Ovary (tissue), 9 donors: ENCODE results near the gene GLCE. TPM values are rescaled to one million over a fixed set of nuclear protein-coding genes. Genes with fewer than 3 reads are reported as not detected.

Experiments
- DNase-seq, 5 donors: peaks; one replicate each; pipeline ENCODE4 v3.0.0-alpha.2; 2019 to 2020
- H3K27ac ChIP-seq, 2 donors: fragments of 200-600 bp; one replicate each; pipeline versions ENCODE4 v1.5.1 to v1.8.0; 2019 to 2022
- H3K27me3 ChIP-seq: fragments of 200-600 bp; one replicate; pipeline ENCODE4 v1.8.0; 2022
- H3K36me3 ChIP-seq: fragments of 200-600 bp; sonication (generic); one replicate; pipeline ENCODE4 v1.5.1; 2019
- H3K4me1 ChIP-seq: one replicate; pipeline ENCODE4 v1.8.1; 2013; ENCODE audit warnings: mild to moderate bottlenecking, moderate library complexity; ENCODE audit not compliant: insufficient read depth
- H3K4me3 ChIP-seq: fragments of 200-600 bp; sonication (generic); one replicate; pipeline ENCODE4 v1.5.1; 2017
- H3K9me3 ChIP-seq, 2 donors: fragments of 200-600 bp in 1 of 2; sonication (generic) in 1 of 2; one replicate each; pipeline versions ENCODE4 v1.5.1 to v1.8.1; 2013 to 2019; ENCODE audit warnings: mild to moderate bottlenecking in 1 of 2, moderate library complexity in 1 of 2
- EP300 ChIP-seq: sonication (generic); formaldehyde crosslinking; IDR thresholded peaks from one replicate; pipeline ENCODE4 v1.6.1; 2017; ENCODE audit warnings: antibody characterized with exemption
- POLR2A ChIP-seq: fragments of 450-650 bp; IDR thresholded peaks from one replicate; pipeline ENCODE4 v1.6.1; 2017; ENCODE audit warnings: antibody characterized with exemption, mild to moderate bottlenecking, moderate library complexity
- WGBS, 3 donors: extraction: QIAGEN DNeasy Blood & Tissue Kit in 1 of 3; methylation state at CpG; one replicate each; pipeline versions ENCODE4 v1.1.5 to v1.1.7; 2013 to 2017; 5-methylcytosine and 5-hydroxymethylcytosine counted together
- intact Hi-C, 4 donors: fragments of 100-400 bp; cut with DNase I; formaldehyde crosslinking; loops; one replicate each; pipeline versions ENCODE4 v1.11.0 to v1.15.1; 2022 to 2023
- polyA plus RNA-seq, 2 donors: library from polyadenylated mRNA; stranded (reverse); fragments of 200-250 nt in 1 of 2; fragments of 350-450 nt in 1 of 2; fragmentation: Illumina TruSeq in 1 of 2; extraction: RNeasy Lipid Tissue Mini Kit (QIAGEN cat#74804) in 1 of 2; gene quantifications; one replicate each; pipeline ENCODE4 v1.2.3, GENCODE V29; 2013 to 2014
- total RNA-seq, 7 donors: library from RNA; depleted of rRNA in 2 of 7; stranded (reverse); fragments of >200 nt in 2 of 7; fragmentation: NEBNext Ultra II Directional in 3 of 7; extraction: Animal tissue kit (Norgen Biotek cat#: 25700) in 3 of 7; gene quantifications; one replicate each; pipeline versions ENCODE4 v1.1.0 to v1.2.4, GENCODE V29; 2016 to 2023
- TF ChIP-seq, protein P1 (sequence below), 3 donors: fragments of 450-650 bp in 2 of 3; fragments of 200-600 bp in 1 of 3; IDR thresholded peaks; one replicate each; pipeline versions ENCODE4 v1.5.1 to v1.8.0; 2016 to 2022; ENCODE audit warnings: antibody characterized with exemption in 3 of 3, mild to moderate bottlenecking in 1 of 3
- donor health status: DM: no; HTN: no; CAD: no; lungs with moderate emphysema.
- donor health status: DM: no; HTN: no; CAD: no.
- donor health status: Bipolar disorder and iron deficiency.
- donor health status: DM: yes; HTN: yes; CAD: no.
- donor health status: DM: no; HTN: no; CAD: no.
- donor health status: DM: yes; HTN: yes; CAD: no.

GLCE gene
- total and polyA plus RNA-seq, 9 donors = 12.2 to 23.2 (median 16.7) TPM

DNA sequence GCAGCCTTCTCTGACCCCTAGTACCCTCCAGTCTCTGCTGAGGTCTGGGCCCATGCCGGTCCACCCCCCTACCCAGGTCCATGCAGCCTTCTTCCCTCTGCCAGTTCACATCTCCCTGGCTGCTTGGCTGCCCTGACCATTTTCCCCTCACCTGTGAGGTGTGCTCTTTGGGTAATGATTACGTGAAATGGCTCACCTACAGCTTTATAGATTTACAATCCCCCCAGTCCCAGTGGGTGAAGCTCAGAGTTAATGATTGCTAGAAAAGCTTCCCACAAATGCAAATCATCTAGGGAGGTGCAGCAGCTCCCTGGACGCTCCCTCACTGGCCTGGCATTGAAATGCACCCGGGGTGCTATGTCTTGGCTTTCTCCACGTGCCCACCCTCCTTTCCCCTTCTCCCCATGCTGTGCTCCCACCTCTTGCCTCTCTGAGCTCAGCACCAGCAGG is 157.0 kb downstream of the GLCE start:
- TF ChIP-seq, protein P1, sequence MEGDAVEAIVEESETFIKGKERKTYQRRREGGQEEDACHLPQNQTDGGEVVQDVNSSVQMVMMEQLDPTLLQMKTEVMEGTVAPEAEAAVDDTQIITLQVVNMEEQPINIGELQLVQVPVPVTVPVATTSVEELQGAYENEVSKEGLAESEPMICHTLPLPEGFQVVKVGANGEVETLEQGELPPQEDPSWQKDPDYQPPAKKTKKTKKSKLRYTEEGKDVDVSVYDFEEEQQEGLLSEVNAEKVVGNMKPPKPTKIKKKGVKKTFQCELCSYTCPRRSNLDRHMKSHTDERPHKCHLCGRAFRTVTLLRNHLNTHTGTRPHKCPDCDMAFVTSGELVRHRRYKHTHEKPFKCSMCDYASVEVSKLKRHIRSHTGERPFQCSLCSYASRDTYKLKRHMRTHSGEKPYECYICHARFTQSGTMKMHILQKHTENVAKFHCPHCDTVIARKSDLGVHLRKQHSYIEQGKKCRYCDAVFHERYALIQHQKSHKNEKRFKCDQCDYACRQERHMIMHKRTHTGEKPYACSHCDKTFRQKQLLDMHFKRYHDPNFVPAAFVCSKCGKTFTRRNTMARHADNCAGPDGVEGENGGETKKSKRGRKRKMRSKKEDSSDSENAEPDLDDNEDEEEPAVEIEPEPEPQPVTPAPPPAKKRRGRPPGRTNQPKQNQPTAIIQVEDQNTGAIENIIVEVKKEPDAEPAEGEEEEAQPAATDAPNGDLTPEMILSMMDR (IDR thresholded peaks at IDR 0.05) = no peak
- TF ChIP-seq EP300 (no peak), POLR2A (no peak)
- intact Hi-C loops = no loop called here
- no peak for DNase-seq
- WGBS, 3 donors = 62 to 76% (median 72%) methylated on average over 5 of the region's 5 CpGs
- Histone ChIP-seq H3K27me3 (no peaks in the 10 kb centered on the region), H3K27ac (no peak overlapping the region), H3K9me3 (no peaks in the 10 kb centered on the region), H3K4me1 (no peaks in the 10 kb centered on the region), H3K36me3 (no peaks in the 10 kb centered on the region), H3K4me3 (no peak overlapping the region)

- Histone ChIP-seq H3K4me3 (no peak overlapping the region), H3K27me3 (no peaks in the 10 kb centered on the region), H3K36me3 (no peaks in the 10 kb centered on the region), H3K9me3 (no peaks in the 10 kb centered on the region), H3K27ac (no peak overlapping the region), H3K4me1 (no peaks in the 10 kb centered on the region)
- WGBS, 3 donors = 90 to 96% (median 95%) methylated on average over 7 of the region's 7 CpGs
- no peak for DNase-seq
- intact Hi-C loops = no loop called here
- TF ChIP-seq POLR2A (no peak), EP300 (no peak)
- TF ChIP-seq, protein P1 (IDR thresholded peaks at IDR 0.05) = no peak
Measured at GRCh38 chr15:69318033-69318432, 157.6 kb downstream of the GLCE start.

- H3K4me3 ChIP-seq = no peak overlapping the region
- H3K4me1 ChIP-seq = peaks cover 2% of the 10 kb centered on the region
- TF ChIP-seq POLR2A = no peak
- TF ChIP-seq, protein P1 (IDR thresholded peaks at IDR 0.05) = no peak
- TF ChIP-seq EP300 = no peak
- no peaks in the 10 kb centered on the region for H3K27me3 ChIP-seq
- intact Hi-C loops = no loop called here
- no peaks in the 10 kb centered on the region for H3K36me3 ChIP-seq
- 86 to 91% (median 90%) methylated on average over 19 of the region's 19 CpGs for WGBS, 3 donors
- H3K27ac ChIP-seq = no peak overlapping the region
- no peak for DNase-seq
- H3K9me3 ChIP-seq = no peaks in the 10 kb centered on the region
Measured at GRCh38 chr15:69319384-69320375, 159.2 kb downstream of the GLCE start.

DNA sequence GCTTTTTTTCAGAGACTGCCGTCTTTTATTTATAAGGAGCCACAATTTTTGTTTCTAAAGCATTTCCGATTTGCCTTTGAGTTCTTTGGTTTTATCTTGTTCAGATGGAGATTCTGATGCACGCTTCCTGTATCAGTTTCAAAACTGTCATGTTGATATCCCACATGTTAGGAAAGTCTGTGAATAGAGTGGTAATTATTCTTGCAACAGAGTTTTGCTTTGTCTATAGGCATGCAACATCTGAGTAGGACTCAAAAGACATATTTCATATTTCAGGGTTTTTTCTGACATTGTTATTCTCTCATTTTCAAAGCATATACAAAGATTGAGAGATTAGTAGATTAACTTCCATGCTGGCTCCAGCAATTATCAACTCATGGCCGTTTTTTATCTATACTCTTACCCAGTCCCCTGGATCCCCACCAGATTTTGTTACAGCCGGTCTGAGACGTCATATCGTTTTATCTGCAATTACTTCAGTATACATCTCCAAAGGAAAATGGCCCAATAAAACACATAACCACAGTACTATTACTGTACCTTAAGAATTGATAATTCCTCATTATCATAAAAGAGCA is 160.6 kb downstream of the GLCE start:
- no peaks in the 10 kb centered on the region for H3K9me3 ChIP-seq
- no peaks in the 10 kb centered on the region for H3K27me3 ChIP-seq
- TF ChIP-seq POLR2A (no peak), EP300 (no peak)
- TF ChIP-seq, protein P1 (IDR thresholded peaks at IDR 0.05) = no peak
- no peak overlapping the region for H3K27ac ChIP-seq
- no peak for DNase-seq
- intact Hi-C loops = no loop called here
- H3K4me3 ChIP-seq = no peak overlapping the region
- peaks cover 2% of the 10 kb centered on the region for H3K4me1 ChIP-seq
- 13 to 33% (median 20%) methylated on average over 7 of the region's 7 CpGs for WGBS, 3 donors
- no peaks in the 10 kb centered on the region for H3K36me3 ChIP-seq

Other genes starting within 250 kb of the GLCE start
- gene SPESP1, start 230.1 kb upstream of the GLCE start, total RNA-seq = 10 to 100 TPM in 1 of 7 donors, 1 to 10 TPM in 6; 1.5 to 12.1 (median 3.1) TPM
- 1 to 10 TPM; 3.0 to 4.8 TPM for gene SPESP1, start 230.1 kb upstream of the GLCE start, polyA plus RNA-seq
- 1 to 10 TPM in 1 of 7 donors, under 1 TPM in 5, not detected in 1; 0.10 to 1.5 (median 0.31) TPM for gene NOX5, start 145.9 kb upstream of the GLCE start, total RNA-seq
- 1 to 10 TPM in 1 of 2 donors, under 1 TPM in 1; 0.54 to 1.1 TPM for gene NOX5, start 145.9 kb upstream of the GLCE start, polyA plus RNA-seq
- 1 to 10 TPM in 1 of 7 donors, under 1 TPM in 6; 0.12 to 1.7 (median 0.66) TPM for gene PAQR5, start 138.3 kb downstream of the GLCE start, total RNA-seq
- 1 to 10 TPM in 1 of 2 donors, under 1 TPM in 1; 0.48 to 2.4 TPM for gene PAQR5, start 138.3 kb downstream of the GLCE start, polyA plus RNA-seq